HAP-1 (cell line): ENCODE results near the gene SNTG2.

ENCODE experiments used
- DNase-seq, 2 experiments: peaks; one replicate each; pipeline ENCODE4 v3.0.0-alpha.2; 2016 to 2020; ENCODE audit warnings: low spot score in 2 of 2
- H3K27me3 ChIP-seq: fragments of 250-450 bp; sonication (Bioruptor Pico); 2 replicates; pipeline ENCODE4 v1.5.1; 2020; ENCODE audit warnings: low read depth, mild to moderate bottlenecking, moderate library complexity
- H3K36me3 ChIP-seq: fragments of 250-450 bp; sonication (Bioruptor Pico); replicated peaks from 2 replicates; pipeline ENCODE4 v1.5.1; 2020; ENCODE audit warnings: mild to moderate bottlenecking
- H3K4me1 ChIP-seq: fragments of 250-450 bp; sonication (Bioruptor Pico); 2 replicates; pipeline ENCODE4 v1.5.1; 2020; ENCODE audit warnings: mild to moderate bottlenecking
- H3K4me3 ChIP-seq: fragments of 250-450 bp; sonication (Bioruptor Pico); 2 replicates; pipeline ENCODE4 v1.5.1; 2020; ENCODE audit warnings: mild to moderate bottlenecking, moderate library complexity
- H3K9me3 ChIP-seq: fragments of 250-450 bp; sonication (Bioruptor Pico); 2 replicates; pipeline ENCODE4 v1.5.1; 2020; ENCODE audit warnings: mild to moderate bottlenecking, moderate library complexity
- in situ Hi-C: fragments of 300-500 bp; cut with MboI; formaldehyde crosslinking; loops from 3 replicates; pipeline ENCODE4 v1.14.3; 2020; ENCODE audit warnings: low sequenced_read_pairs, inconsistent platforms, mixed read lengths

Gene SNTG2

GRCh38 chr2:1299043-1299442 lies 348.4 kb downstream of the SNTG2 start:
- in situ Hi-C loops: no loop called here
- Histone ChIP-seq H3K4me1 (no peaks in the 10 kb centered on the region), H3K27me3 (no peaks in the 10 kb centered on the region), H3K9me3 (no peaks in the 10 kb centered on the region), H3K36me3 (no peaks in the 10 kb centered on the region), H3K4me3 (no peak overlapping the region)
- DNase-seq: no peak

- H3K36me3 ChIP-seq: no peaks in the 10 kb centered on the region
- no peak overlapping the region for H3K4me3 ChIP-seq
- no peaks in the 10 kb centered on the region for H3K4me1 ChIP-seq
- no peak for DNase-seq
- no peaks in the 10 kb centered on the region for H3K9me3 ChIP-seq
- H3K27me3 ChIP-seq: no peaks in the 10 kb centered on the region
- in situ Hi-C loops: no loop called here
Observed at GRCh38 chr2:1300284-1300683, 349.6 kb downstream of the SNTG2 start.

DNA sequence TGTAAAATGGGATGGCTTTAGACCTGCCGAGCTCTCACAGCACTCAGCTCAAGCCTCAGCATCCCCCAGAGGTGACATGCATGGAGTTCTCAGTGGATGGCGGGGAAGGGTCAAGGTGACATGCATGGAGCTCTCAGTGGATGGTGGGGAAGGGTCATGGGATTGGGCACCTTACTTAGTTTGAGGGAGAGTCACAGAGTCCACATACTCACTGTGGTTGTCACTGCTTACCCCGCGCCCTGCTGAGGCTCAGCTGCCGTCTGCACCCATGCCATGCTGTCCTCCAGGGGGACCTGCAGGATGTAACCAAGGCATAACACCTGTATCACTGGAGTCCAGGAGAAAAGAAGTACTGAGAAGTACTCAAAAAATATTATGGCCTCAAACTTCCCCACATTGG lies 350.4 kb downstream of the SNTG2 start:
- no peaks in the 10 kb centered on the region for H3K27me3 ChIP-seq
- no peaks in the 10 kb centered on the region for H3K4me1 ChIP-seq
- no peak overlapping the region for H3K4me3 ChIP-seq
- in situ Hi-C loops: no loop called here
- H3K9me3 ChIP-seq: no peaks in the 10 kb centered on the region
- no peaks in the 10 kb centered on the region for H3K36me3 ChIP-seq
- no peak for DNase-seq

GRCh38 chr2:1305342-1306013 lies 354.8 kb downstream of the SNTG2 start:
- Histone ChIP-seq H3K9me3 (no peaks in the 10 kb centered on the region), H3K27me3 (no peaks in the 10 kb centered on the region), H3K36me3 (no peaks in the 10 kb centered on the region), H3K4me3 (no peak overlapping the region), H3K4me1 (peaks cover 8% of the 10 kb centered on the region)
- peak in 1 of 2 experiments; percentile 17 for DNase-seq
- in situ Hi-C loops: no loop called here

DNA sequence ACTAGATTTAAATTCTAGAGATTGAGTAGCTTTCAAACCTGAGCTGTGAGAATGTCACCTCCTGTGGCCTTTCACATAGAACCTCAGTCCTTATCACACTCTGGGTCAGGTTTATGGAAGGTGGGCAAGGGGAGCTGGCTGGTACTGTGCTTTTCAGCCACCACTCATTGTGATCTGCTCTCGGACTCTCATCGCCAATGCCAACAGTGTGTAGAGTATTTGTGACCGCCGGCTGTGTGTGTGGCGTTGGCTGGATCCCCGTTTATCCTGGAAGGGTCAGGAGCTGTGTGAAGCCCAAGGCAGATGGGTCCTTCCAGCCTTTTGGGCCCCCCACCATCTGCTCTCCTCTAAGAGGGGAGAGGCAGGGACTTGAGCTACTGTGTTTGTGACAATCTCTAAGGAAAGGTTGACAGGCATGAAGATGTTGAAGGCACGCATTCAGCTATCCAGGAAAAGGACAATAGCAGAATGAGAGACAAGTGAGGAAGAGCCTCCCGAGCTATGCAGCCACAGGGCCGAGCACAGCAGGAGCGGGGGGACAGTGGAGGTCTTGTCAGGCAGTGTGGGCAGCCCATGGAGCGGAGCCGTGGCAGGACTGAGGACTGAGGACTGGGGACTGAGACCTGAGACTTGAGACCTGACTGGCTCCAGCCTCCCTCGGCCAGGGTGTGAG lies 355.5 kb downstream of the SNTG2 start:
- Histone ChIP-seq H3K4me1 (peaks cover 8% of the 10 kb centered on the region), H3K36me3 (no peaks in the 10 kb centered on the region), H3K27me3 (no peaks in the 10 kb centered on the region), H3K9me3 (no peaks in the 10 kb centered on the region), H3K4me3 (no peak overlapping the region)
- in situ Hi-C loops: no loop called here
- DNase-seq: no peak

DNA sequence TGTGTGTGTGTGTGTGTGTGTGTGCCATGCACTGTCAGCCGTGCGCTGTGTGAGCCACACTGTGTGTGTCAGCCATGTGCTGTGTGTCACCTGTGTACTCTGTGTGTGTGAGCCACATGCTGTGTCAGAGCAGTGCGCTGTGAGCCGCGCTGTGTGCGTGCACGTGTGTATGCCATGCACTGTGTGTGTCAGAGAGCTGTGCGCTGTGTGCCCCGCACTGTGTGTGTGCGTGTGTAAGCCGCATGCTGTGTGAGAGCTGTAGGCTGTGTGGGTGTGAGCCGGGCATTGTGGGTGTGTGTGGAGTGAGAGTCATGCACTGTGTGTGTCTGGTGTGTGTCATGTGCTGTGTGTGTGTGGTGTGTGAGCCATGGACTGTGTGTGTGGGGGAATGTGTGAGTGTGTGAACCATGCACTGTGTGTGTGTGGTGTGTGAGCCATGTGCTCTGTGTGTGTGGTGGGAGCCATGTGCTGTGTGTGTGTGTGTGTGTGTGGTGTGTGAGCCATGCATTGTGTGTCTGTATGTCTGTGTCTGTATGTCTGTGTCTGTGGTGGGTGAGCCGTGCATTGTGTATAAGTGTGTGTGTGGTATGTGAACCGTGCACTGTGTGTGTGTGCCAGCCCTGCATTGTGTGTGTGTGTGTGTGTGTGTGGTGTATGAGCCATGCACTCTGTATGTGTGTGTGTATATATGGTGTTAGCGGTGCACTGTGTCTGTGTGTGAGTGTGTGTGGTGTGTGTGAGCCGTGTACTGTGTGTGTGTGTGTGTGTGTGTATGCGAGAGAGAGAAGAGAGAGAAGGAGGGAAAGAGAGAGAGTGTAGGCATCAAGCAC lies 356.3 kb downstream of the SNTG2 start:
- Histone ChIP-seq H3K36me3 (no peaks in the 10 kb centered on the region), H3K27me3 (no peaks in the 10 kb centered on the region), H3K9me3 (no peaks in the 10 kb centered on the region), H3K4me1 (peaks cover 8% of the 10 kb centered on the region), H3K4me3 (no peak overlapping the region)
- DNase-seq: no peak
- in situ Hi-C loops: no loop called here

DNA sequence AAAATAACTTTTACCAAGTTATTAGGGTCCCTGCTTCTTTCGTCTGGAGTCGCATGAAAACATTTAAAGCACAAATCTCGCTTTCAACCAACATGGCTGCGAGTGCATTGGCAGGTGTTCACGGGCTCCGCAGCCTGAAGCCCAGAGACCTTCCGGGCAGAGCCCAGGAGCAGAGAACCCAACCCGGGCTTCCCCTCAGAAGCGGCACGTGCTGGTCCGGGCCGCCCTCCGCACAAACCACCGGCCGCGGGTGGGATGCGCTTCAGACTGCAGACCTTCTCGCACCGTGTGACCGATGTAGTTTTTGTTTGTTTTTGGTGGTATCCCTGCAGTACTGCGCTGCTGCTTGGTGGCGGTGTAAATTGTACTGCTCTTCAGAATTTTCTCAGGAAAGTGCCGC lies 357.0 kb downstream of the SNTG2 start:
- Histone ChIP-seq H3K4me1 (peaks cover 8% of the 10 kb centered on the region), H3K4me3 (no peak overlapping the region), H3K9me3 (no peaks in the 10 kb centered on the region), H3K36me3 (no peaks in the 10 kb centered on the region), H3K27me3 (no peaks in the 10 kb centered on the region)
- DNase-seq: no peak
- in situ Hi-C loops: no loop called here

DNA sequence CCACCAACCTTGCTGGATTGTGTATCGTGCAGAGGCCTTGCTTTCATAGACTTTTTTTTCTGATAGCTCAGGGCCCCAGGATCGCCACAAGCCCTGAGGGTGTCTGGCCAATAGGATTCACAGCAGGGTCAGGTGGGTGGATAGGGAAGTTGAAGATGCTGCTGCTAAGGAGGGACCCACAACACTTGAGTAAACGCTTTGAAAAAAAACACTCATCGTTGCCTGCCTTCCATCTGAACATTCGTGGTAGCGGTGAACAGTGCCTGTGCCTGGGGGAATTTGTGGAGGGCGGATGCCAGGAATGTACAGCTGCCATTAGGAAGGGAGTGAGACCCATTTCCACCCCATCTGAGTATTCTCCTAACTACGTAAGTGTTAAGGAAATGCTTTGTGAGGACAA lies 358.0 kb downstream of the SNTG2 start:
- no peaks in the 10 kb centered on the region for H3K27me3 ChIP-seq
- no peak overlapping the region for H3K4me3 ChIP-seq
- no peaks in the 10 kb centered on the region for H3K9me3 ChIP-seq
- in situ Hi-C loops: no loop called here
- H3K4me1 ChIP-seq: peaks cover 8% of the 10 kb centered on the region
- no peak for DNase-seq
- H3K36me3 ChIP-seq: no peaks in the 10 kb centered on the region

- Histone ChIP-seq H3K9me3 (no peaks in the 10 kb centered on the region), H3K36me3 (no peaks in the 10 kb centered on the region), H3K4me3 (no peak overlapping the region), H3K4me1 (peaks cover 8% of the 10 kb centered on the region), H3K27me3 (no peaks in the 10 kb centered on the region)
- peak; percentile 35 to 66 for DNase-seq
- in situ Hi-C loops: no loop called here
Observed at GRCh38 chr2:1309507-1309906, 358.9 kb downstream of the SNTG2 start.

GRCh38 chr2:1310202-1310601 lies 359.6 kb downstream of the SNTG2 start:
- H3K4me3 ChIP-seq: no peak overlapping the region
- in situ Hi-C loops: no loop called here
- no peaks in the 10 kb centered on the region for H3K9me3 ChIP-seq
- H3K27me3 ChIP-seq: no peaks in the 10 kb centered on the region
- peaks cover 8% of the 10 kb centered on the region for H3K4me1 ChIP-seq
- H3K36me3 ChIP-seq: no peaks in the 10 kb centered on the region
- DNase-seq: no peak

GRCh38 chr2:1310866-1311265 lies 360.2 kb downstream of the SNTG2 start:
- H3K9me3 ChIP-seq: no peaks in the 10 kb centered on the region
- DNase-seq: no peak
- in situ Hi-C loops: no loop called here
- H3K36me3 ChIP-seq: no peaks in the 10 kb centered on the region
- H3K4me1 ChIP-seq: peaks cover 8% of the 10 kb centered on the region
- H3K4me3 ChIP-seq: no peak overlapping the region
- no peaks in the 10 kb centered on the region for H3K27me3 ChIP-seq

- Histone ChIP-seq H3K36me3 (no peaks in the 10 kb centered on the region), H3K4me3 (no peak overlapping the region), H3K27me3 (no peaks in the 10 kb centered on the region), H3K4me1 (peaks cover 8% of the 10 kb centered on the region), H3K9me3 (no peaks in the 10 kb centered on the region)
- no peak for DNase-seq
- in situ Hi-C loops: no loop called here
Observed at GRCh38 chr2:1313240-1313924, 362.7 kb downstream of the SNTG2 start.

GRCh38 chr2:1314254-1314653 lies 363.6 kb downstream of the SNTG2 start:
- no peak for DNase-seq
- Histone ChIP-seq H3K9me3 (no peaks in the 10 kb centered on the region), H3K4me1 (peaks cover 5% of the 10 kb centered on the region), H3K4me3 (no peak overlapping the region), H3K36me3 (no peaks in the 10 kb centered on the region), H3K27me3 (no peaks in the 10 kb centered on the region)
- in situ Hi-C loops: no loop called here
